Endodermal cell (in vitro differentiated cells): ENCODE results near the gene KRT84. TPM values are rescaled to one million over a fixed set of nuclear protein-coding genes. Genes with fewer than 3 reads are reported as not detected.

Experiments used
- DNase-seq: peaks from one replicate; pipeline ENCODE4 v3.0.0-alpha.2; 2017
- H3K27ac ChIP-seq: 2 replicates; pipeline ENCODE4 v1.5.1; 2013; ENCODE audit warnings: mild to moderate bottlenecking, low read depth, low read length, moderate library complexity
- H3K27me3 ChIP-seq: 2 replicates; pipeline ENCODE4 v1.6.1; 2013; ENCODE audit warnings: mild to moderate bottlenecking, low read length, moderate library complexity; ENCODE audit not compliant: insufficient read depth, control insufficient read depth, poor library complexity, severe bottlenecking
- H3K36me3 ChIP-seq: 2 replicates; pipeline ENCODE4 v1.7.0; 2013; ENCODE audit warnings: mild to moderate bottlenecking, low read length, moderate library complexity; ENCODE audit not compliant: control insufficient read depth, insufficient read depth
- H3K4me1 ChIP-seq: one replicate; pipeline ENCODE4 v1.7.0; 2013; ENCODE audit warnings: low read length; ENCODE audit not compliant: control insufficient read depth, insufficient read depth
- H3K4me3 ChIP-seq: 2 replicates; pipeline ENCODE4 v1.5.1; 2013; ENCODE audit warnings: mild to moderate bottlenecking, low read length, moderate library complexity
- H3K9ac ChIP-seq: 2 replicates; pipeline ENCODE4 v1.6.1; 2013; ENCODE audit warnings: mild to moderate bottlenecking, low read length, moderate library complexity; ENCODE audit not compliant: poor library complexity, severe bottlenecking; ENCODE audit errors: extremely low read depth
- H3K9me3 ChIP-seq: 2 replicates; pipeline ENCODE4 v1.6.1; 2013; ENCODE audit warnings: mild to moderate bottlenecking, low read length, moderate library complexity; ENCODE audit not compliant: control insufficient read depth
- H3K27ac Mint-ChIP-seq: 2 replicates; pipeline ENCODE4 v1.8.0; 2020; ENCODE audit warnings: mixed read lengths
- H3K27me3 Mint-ChIP-seq: 2 replicates; pipeline ENCODE4 v1.8.0; 2021; ENCODE audit warnings: mild to moderate bottlenecking, mixed read lengths; ENCODE audit not compliant: insufficient read depth
- H3K36me3 Mint-ChIP-seq: 2 replicates; pipeline ENCODE4 v1.8.0; 2020; ENCODE audit warnings: low read depth, mixed read lengths
- H3K4me1 Mint-ChIP-seq: 2 replicates; pipeline ENCODE4 v1.8.0; 2020; ENCODE audit warnings: mixed read lengths
- H3K4me3 Mint-ChIP-seq: 2 replicates; pipeline ENCODE4 v1.8.0; 2020; ENCODE audit warnings: mild to moderate bottlenecking, moderate library complexity, mixed read lengths
- H3K9me3 Mint-ChIP-seq: 2 replicates; pipeline ENCODE4 v1.8.0; 2020; ENCODE audit warnings: mild to moderate bottlenecking, mixed read lengths
- WGBS, 2 experiments: methylation state at CpG; one replicate each; pipeline versions ENCODE4 v1.1.5 to v1.1.7; 2013; ENCODE audit warnings: missing lambda C conversion rate in 2 of 2, mixed read lengths in 1 of 2; ENCODE audit not compliant: insufficient coverage in 1 of 2, insufficient read length in 1 of 2; 5-methylcytosine and 5-hydroxymethylcytosine counted together
- total RNA-seq, 2 donors: library from RNA; stranded (reverse); fragmentation: NEBNext Ultra II Directional in 1 of 2; extraction: Animal tissue kit (Norgen Biotek cat#: 25700) in 1 of 2; gene quantifications; 2 replicates in 1 of 2; 3 replicates in 1 of 2; pipeline ENCODE4 v1.2.1, GENCODE V29; 2021
- TF ChIP-seq, protein P1 (sequence below): fragments of 200-600 bp; sonication (generic); conservative IDR thresholded peaks from 2 replicates; pipeline ENCODE4 v1.5.0; 2021; ENCODE audit warnings: antibody characterized with exemption, mild to moderate bottlenecking

Gene KRT84
- total RNA-seq, 2 donors from 2014 or later: not detected

DNA sequence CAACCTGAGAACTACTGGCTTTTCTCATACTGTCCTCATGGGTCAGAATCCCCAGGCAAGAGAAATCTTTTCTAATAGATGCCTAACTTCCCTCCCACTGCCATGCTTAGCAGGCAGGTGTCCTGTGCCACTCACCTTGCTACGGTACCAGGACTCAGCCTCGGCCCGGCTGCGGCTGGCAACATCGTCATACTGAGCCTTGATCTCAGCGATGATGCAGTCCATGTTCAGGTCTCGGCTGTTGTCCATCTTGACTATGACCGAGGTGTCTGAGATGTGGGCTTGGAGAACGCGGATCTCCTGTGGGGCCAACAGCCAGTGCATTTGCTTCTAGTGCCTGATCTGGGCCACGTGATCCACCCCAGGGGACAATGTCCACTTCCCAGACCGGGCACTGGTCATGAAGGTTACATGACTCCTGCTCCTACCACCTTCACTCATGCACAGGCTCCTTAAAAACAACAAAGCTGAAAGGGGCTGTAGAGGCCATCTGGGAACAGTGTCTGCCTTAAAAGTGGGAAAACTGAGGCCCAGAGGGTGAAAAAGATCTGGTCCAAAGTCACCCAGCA, 22.3 kb downstream of the KRT84 start:
- Mint-ChIP-seq H3K27ac (no peak overlapping the region), H3K9me3 (no peaks in the 10 kb centered on the region), H3K4me3 (no peak overlapping the region), H3K36me3 (no peaks in the 10 kb centered on the region), H3K4me1 (no peaks in the 10 kb centered on the region), H3K27me3 (peaks cover 15% of the 10 kb centered on the region)
- peaks cover 11% of the 10 kb centered on the region for H3K27me3 ChIP-seq
- 92 to 96% methylated on average over 8 to 12 of the region's 12 CpGs for WGBS, 2 experiments
- TF ChIP-seq, protein P1, sequence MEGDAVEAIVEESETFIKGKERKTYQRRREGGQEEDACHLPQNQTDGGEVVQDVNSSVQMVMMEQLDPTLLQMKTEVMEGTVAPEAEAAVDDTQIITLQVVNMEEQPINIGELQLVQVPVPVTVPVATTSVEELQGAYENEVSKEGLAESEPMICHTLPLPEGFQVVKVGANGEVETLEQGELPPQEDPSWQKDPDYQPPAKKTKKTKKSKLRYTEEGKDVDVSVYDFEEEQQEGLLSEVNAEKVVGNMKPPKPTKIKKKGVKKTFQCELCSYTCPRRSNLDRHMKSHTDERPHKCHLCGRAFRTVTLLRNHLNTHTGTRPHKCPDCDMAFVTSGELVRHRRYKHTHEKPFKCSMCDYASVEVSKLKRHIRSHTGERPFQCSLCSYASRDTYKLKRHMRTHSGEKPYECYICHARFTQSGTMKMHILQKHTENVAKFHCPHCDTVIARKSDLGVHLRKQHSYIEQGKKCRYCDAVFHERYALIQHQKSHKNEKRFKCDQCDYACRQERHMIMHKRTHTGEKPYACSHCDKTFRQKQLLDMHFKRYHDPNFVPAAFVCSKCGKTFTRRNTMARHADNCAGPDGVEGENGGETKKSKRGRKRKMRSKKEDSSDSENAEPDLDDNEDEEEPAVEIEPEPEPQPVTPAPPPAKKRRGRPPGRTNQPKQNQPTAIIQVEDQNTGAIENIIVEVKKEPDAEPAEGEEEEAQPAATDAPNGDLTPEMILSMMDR: no peak
- no peaks in the 10 kb centered on the region for H3K36me3 ChIP-seq
- no peak overlapping the region for H3K27ac ChIP-seq
- no peaks in the 10 kb centered on the region for H3K9me3 ChIP-seq
- no peaks in the 10 kb centered on the region for H3K4me1 ChIP-seq
- no peak for DNase-seq
- no peak overlapping the region for H3K9ac ChIP-seq
- no peak overlapping the region for H3K4me3 ChIP-seq

DNA sequence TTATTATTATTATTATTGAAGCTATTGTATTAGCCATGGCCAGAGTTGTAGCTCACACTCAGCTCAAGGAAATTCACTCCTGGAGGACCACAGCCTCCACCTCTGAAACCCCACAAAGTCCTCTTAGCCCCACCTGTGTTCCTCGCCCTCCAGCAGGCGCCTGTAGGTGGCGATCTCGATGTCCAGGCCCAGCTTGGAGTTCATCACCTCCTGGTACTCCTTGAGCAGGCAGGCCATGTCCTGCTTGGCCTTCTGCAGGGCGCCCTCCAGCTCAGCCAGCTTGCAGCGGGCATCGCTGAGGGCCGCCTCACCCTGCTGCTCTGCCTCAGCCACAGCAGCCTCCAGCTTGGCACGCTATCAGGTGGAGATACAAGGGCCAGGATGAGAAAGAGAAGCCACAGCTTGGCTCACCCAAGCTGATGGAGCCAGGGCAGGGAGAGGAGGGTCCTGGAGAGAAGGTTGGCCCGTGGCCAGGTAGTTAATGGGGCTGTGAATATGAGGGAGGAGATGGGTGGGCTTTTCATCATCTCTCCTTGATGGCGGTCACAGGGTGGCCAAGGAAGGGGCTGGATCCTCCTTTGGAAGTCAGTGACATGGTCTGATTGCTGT, 23.2 kb downstream of the KRT84 start:
- Mint-ChIP-seq H3K27ac (no peak overlapping the region), H3K9me3 (no peaks in the 10 kb centered on the region), H3K4me3 (no peak overlapping the region), H3K4me1 (no peaks in the 10 kb centered on the region), H3K27me3 (peaks cover 8% of the 10 kb centered on the region), H3K36me3 (no peaks in the 10 kb centered on the region)
- peak; percentile 87 for DNase-seq
- H3K9me3 ChIP-seq: no peaks in the 10 kb centered on the region
- H3K9ac ChIP-seq: no peak overlapping the region
- TF ChIP-seq, protein P1: peak; percentile 76
- no peak overlapping the region for H3K4me3 ChIP-seq
- H3K27ac ChIP-seq: no peak overlapping the region
- WGBS, 2 experiments: 86 to 87% methylated on average over 10 to 11 of the region's 11 CpGs
- H3K4me1 ChIP-seq: no peaks in the 10 kb centered on the region
- H3K36me3 ChIP-seq: no peaks in the 10 kb centered on the region
- peaks cover 1% of the 10 kb centered on the region for H3K27me3 ChIP-seq

DNA sequence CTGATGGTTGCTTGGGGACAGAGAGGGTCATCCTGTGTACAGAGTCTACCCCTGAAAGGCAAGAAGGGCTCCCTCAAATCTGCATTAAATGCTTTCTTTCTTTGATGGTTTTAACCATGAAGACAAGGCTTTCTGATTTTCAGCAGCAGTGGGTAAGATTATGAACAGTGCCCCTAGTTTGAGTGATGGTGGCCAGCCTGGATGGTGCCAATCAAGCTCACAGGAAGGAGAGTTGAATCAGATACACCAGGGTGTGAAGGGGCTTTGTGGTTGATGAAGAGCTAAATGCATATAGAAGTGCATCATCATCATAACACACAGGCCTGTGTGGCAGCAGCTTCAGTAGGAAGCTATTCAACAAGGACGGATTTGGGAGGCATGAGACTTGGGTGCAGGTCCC, 23.9 kb downstream of the KRT84 start:
- Histone ChIP-seq H3K9me3 (no peaks in the 10 kb centered on the region), H3K27me3 (no peaks in the 10 kb centered on the region), H3K9ac (no peak overlapping the region), H3K27ac (no peak overlapping the region), H3K4me1 (no peaks in the 10 kb centered on the region), H3K36me3 (no peaks in the 10 kb centered on the region), H3K4me3 (no peak overlapping the region)
- Mint-ChIP-seq H3K36me3 (no peaks in the 10 kb centered on the region), H3K27me3 (peaks cover 8% of the 10 kb centered on the region), H3K4me3 (no peak overlapping the region), H3K4me1 (no peaks in the 10 kb centered on the region), H3K27ac (no peak overlapping the region), H3K9me3 (no peaks in the 10 kb centered on the region)
- DNase-seq: no peak
- TF ChIP-seq, protein P1: no peak
- WGBS, 2 experiments: 93 to 100% methylated on average over 1 of the region's 1 CpG
